Measurements from ENCODE around the gene CC2D1A. TPM values are rescaled to one million over a fixed set of nuclear protein-coding genes. Genes with fewer than 3 reads are reported as not detected.
A peak's percentile ranks its signal among the peaks of the same experiment; 100 is the strongest.

CC2D1A gene
- total and polyA plus RNA-seq, 2 experiments from 2014 or later: 23.1 to 39.7 TPM

- DNase-seq (ENCODE audit: low spot score): no peak
- Mint-ChIP-seq H3K4me1 (peaks cover 5% of the 10 kb centered on the region), H3K27me3 (ENCODE audit: insufficient read depth, low read depth, poor library complexity) (peaks cover 19% of the 10 kb centered on the region), H3K9me3 (no peaks in the 10 kb centered on the region), H3K36me3 (ENCODE audit: low read depth) (peaks cover 53% of the 10 kb centered on the region), H3K4me3 (no peak overlapping the region), H3K27ac (no peak overlapping the region)
- no peaks in the 10 kb centered on the region for H3K9me2 ChIP-seq (ENCODE audit: insufficient read depth)
- H3F3A ChIP-seq (replicated peaks; ENCODE audit: low read depth): 0 out of 2 replicates have a peak, but pooled peaks cover 5% of the 10 kb centered on the region
- peaks cover 1% of the 10 kb centered on the region for H3K79me2 ChIP-seq (replicated peaks; ENCODE audit: insufficient read depth)
- H3K27me3 ChIP-seq (ENCODE audit: insufficient read depth): peaks cover 9% of the 10 kb centered on the region
- ATAC-seq: no peak
- TF ChIP-seq NANOG (IDR thresholded peaks at IDR 0.05; ENCODE audit: borderline replicate concordance) (no peak), EZH2 (IDR thresholded peaks at IDR 0.05; ENCODE audit: low read depth, unreplicated experiment) (no peak), ZNF114 (CRISPR knock-in tag; IDR thresholded peaks at IDR 0.05) (no peak), ZNF331 (CRISPR knock-in tag; IDR thresholded peaks at IDR 0.05; ENCODE audit: low read depth) (no peak)
- TF ChIP-seq, protein P1, sequence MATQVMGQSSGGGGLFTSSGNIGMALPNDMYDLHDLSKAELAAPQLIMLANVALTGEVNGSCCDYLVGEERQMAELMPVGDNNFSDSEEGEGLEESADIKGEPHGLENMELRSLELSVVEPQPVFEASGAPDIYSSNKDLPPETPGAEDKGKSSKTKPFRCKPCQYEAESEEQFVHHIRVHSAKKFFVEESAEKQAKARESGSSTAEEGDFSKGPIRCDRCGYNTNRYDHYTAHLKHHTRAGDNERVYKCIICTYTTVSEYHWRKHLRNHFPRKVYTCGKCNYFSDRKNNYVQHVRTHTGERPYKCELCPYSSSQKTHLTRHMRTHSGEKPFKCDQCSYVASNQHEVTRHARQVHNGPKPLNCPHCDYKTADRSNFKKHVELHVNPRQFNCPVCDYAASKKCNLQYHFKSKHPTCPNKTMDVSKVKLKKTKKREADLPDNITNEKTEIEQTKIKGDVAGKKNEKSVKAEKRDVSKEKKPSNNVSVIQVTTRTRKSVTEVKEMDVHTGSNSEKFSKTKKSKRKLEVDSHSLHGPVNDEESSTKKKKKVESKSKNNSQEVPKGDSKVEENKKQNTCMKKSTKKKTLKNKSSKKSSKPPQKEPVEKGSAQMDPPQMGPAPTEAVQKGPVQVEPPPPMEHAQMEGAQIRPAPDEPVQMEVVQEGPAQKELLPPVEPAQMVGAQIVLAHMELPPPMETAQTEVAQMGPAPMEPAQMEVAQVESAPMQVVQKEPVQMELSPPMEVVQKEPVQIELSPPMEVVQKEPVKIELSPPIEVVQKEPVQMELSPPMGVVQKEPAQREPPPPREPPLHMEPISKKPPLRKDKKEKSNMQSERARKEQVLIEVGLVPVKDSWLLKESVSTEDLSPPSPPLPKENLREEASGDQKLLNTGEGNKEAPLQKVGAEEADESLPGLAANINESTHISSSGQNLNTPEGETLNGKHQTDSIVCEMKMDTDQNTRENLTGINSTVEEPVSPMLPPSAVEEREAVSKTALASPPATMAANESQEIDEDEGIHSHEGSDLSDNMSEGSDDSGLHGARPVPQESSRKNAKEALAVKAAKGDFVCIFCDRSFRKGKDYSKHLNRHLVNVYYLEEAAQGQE (IDR thresholded peaks at IDR 0.05; ENCODE audit: unreplicated experiment): no peak
- TF ChIP-seq, protein P2, sequence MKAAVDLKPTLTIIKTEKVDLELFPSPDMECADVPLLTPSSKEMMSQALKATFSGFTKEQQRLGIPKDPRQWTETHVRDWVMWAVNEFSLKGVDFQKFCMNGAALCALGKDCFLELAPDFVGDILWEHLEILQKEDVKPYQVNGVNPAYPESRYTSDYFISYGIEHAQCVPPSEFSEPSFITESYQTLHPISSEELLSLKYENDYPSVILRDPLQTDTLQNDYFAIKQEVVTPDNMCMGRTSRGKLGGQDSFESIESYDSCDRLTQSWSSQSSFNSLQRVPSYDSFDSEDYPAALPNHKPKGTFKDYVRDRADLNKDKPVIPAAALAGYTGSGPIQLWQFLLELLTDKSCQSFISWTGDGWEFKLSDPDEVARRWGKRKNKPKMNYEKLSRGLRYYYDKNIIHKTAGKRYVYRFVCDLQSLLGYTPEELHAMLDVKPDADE (IDR thresholded peaks at IDR 0.05): no peak
- no peak overlapping the region for H2AFZ ChIP-seq
- H3K27ac ChIP-seq (ENCODE audit: low read depth): no peak overlapping the region
- peaks cover 17% of the 10 kb centered on the region; the same call in 1 of the 2 replicates for H4K20me1 ChIP-seq (replicated peaks; ENCODE audit: insufficient read depth)
- no peak overlapping the region for H3K4me3 ChIP-seq
- H3K36me3 ChIP-seq (ENCODE audit: insufficient read depth): peaks cover 13% of the 10 kb centered on the region; the same call in 1 of the 2 replicates
- no peaks in the 10 kb centered on the region; the same call in 1 of the 2 replicates for H3K4me1 ChIP-seq (ENCODE audit: insufficient read depth)
- H3K4me2 ChIP-seq: no peak overlapping the region
Observed at GRCh38 chr19:13959141-13959961, 53.4 kb downstream of the CC2D1A start.

DNA sequence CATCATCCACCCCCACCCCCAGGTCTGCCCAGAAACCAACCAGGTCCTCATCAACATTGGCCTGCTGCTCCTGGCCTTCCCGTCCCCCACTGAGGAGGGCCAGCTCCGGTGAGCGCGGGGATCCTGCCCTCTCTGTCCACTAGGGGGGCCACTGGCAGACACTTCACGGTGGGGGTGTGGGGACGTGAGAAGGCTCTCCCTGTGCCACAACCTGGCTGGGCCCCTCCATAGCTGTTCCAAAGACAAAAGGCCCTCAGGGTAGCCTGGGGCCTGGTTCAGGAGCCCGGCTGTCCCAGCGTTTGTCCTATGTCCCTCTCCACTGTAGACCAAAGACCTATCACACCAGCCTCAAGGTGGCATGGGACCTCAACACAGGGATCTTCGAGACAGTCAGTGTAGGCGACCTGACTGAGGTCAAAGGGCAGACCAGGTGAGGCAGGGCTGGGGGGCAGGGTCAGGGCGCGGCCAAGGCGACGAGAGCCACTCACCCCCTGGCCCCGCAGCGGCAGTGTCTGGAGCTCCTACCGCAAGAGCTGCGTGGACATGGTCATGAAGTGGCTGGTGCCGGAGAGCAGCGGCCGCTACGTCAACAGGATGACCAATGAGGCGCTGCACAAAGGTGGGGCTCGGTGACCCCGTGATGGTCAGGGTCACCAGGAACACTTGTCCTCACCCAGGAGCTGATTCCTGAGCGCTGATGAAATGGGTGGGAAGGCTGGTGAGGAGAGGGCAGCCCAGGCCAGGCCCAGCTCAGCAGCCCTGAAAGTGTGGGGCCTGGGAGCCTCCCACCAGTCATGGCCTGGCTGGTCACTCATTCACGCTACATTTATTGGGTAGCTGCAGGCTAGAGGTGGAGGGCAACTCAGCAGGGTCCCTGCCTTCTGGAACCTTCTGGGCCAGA, 54.2 kb downstream of the CC2D1A start:
- no peak overlapping the region for H3K4me2 ChIP-seq
- H2AFZ ChIP-seq: no peak overlapping the region
- no peaks in the 10 kb centered on the region; the same call in 1 of the 2 replicates for H3K4me1 ChIP-seq (ENCODE audit: insufficient read depth)
- peaks cover 25% of the 10 kb centered on the region for H3K27me3 Mint-ChIP-seq (ENCODE audit: insufficient read depth, low read depth, poor library complexity)
- H3F3A ChIP-seq (replicated peaks; ENCODE audit: low read depth): 0 out of 2 replicates have a peak, but pooled peaks cover 10% of the 10 kb centered on the region
- ATAC-seq (peak; percentile 5; the same call in 2 of the 3 replicates), DNase-seq (ENCODE audit: low spot score) (peak; percentile 70)
- H3K27me3 ChIP-seq (ENCODE audit: insufficient read depth): peaks cover 11% of the 10 kb centered on the region
- H3K4me3 Mint-ChIP-seq: no peak overlapping the region
- peak; percentile 43 to 55 for TF ChIP-seq CTCF (conservative IDR thresholded peaks at IDR 0.05; ENCODE audit: low read depth in 2 of 2)
- TF ChIP-seq, protein P1 (IDR thresholded peaks at IDR 0.05; ENCODE audit: unreplicated experiment): no peak
- H3K27ac ChIP-seq (ENCODE audit: low read depth): no peak overlapping the region; the same call in 1 of the 2 replicates
- peaks cover 52% of the 10 kb centered on the region for H3K36me3 Mint-ChIP-seq (ENCODE audit: low read depth)
- peaks cover 5% of the 10 kb centered on the region for H3K4me1 Mint-ChIP-seq
- no peaks in the 10 kb centered on the region for H3K9me3 Mint-ChIP-seq
- no peak overlapping the region for H3K27ac Mint-ChIP-seq
- H3K9me2 ChIP-seq (ENCODE audit: insufficient read depth): no peaks in the 10 kb centered on the region
- H3K79me2 ChIP-seq (replicated peaks; ENCODE audit: insufficient read depth): no peaks in the 10 kb centered on the region
- peaks cover 6% of the 10 kb centered on the region; the same call in 1 of the 2 replicates for H3K36me3 ChIP-seq (ENCODE audit: insufficient read depth)
- H4K20me1 ChIP-seq (replicated peaks; ENCODE audit: insufficient read depth): peaks cover 13% of the 10 kb centered on the region; the same call in 1 of the 2 replicates
- H3K4me3 ChIP-seq: no peak overlapping the region
